GM12892 (cell line): ENCODE results near the gene EDRF1.

Experiments
- DNase-seq: peaks from one replicate; pipeline ENCODE4 v3.0.0; 2011; ENCODE audit not compliant: insufficient read length
- FAIRE-seq: peaks from 2 replicates; lab custom pipeline; 2011; peaks lifted over from hg19 to GRCh38; lab: Jason Lieb, UNC
- POLR2A ChIP-seq: IDR thresholded peaks from 2 replicates; pipeline ENCODE4 v1.6.1; 2011; ENCODE audit warnings: low read depth, low read length, control low read depth
- POLR2AphosphoS5 ChIP-seq: IDR thresholded peaks from 2 replicates; pipeline ENCODE4 v1.6.1; 2011; ENCODE audit warnings: low read depth, low read length, control low read depth
- TAF1 ChIP-seq: IDR thresholded peaks from 2 replicates; pipeline ENCODE4 v1.6.1; 2011; ENCODE audit warnings: low read depth, mild to moderate bottlenecking, control low read depth, low read length, borderline replicate concordance

Gene EDRF1

GRCh38 chr10:125739994-125740679 lies 20.6 kb downstream of the EDRF1 start:
- DNase-seq (no peak), FAIRE-seq (no peak)
- TF ChIP-seq POLR2A, result no peak
- no peak for TF ChIP-seq POLR2AphosphoS5
- TF ChIP-seq TAF1, result no peak

- DNase-seq, result no peak
- no peak for TF ChIP-seq TAF1
- no peak for TF ChIP-seq POLR2AphosphoS5
- no peak for TF ChIP-seq POLR2A
- FAIRE-seq, result no peak
Measured at GRCh38 chr10:125742465-125742864, 23.0 kb downstream of the EDRF1 start.

GRCh38 chr10:125744909-125745308 lies 25.4 kb downstream of the EDRF1 start:
- FAIRE-seq, result no peak
- TF ChIP-seq TAF1 (no peak), POLR2AphosphoS5 (no peak), POLR2A (no peak)

GRCh38 chr10:125747417-125747816 lies 27.9 kb downstream of the EDRF1 start:
- FAIRE-seq (no peak), DNase-seq (no peak)
- no peak for TF ChIP-seq POLR2AphosphoS5
- TF ChIP-seq TAF1, result no peak
- TF ChIP-seq POLR2A, result no peak

More at GRCh38 chr10:125744909-125745308, 25.4 kb downstream of the EDRF1 start:
- DNase-seq, result no peak

- no peak for DNase-seq
- no peak for FAIRE-seq
- no peak for TF ChIP-seq POLR2AphosphoS5
- no peak for TF ChIP-seq TAF1
- TF ChIP-seq POLR2A, result no peak
Measured at GRCh38 chr10:125756196-125756595, 36.7 kb downstream of the EDRF1 start.

- no peak for FAIRE-seq
- TF ChIP-seq TAF1 (no peak), POLR2AphosphoS5 (no peak), POLR2A (no peak)
- no peak for DNase-seq
Measured at GRCh38 chr10:125756853-125757487, 37.5 kb downstream of the EDRF1 start.

GRCh38 chr10:125757742-125758141 lies 38.2 kb downstream of the EDRF1 start:
- DNase-seq, result no peak
- no peak for FAIRE-seq
- TF ChIP-seq POLR2AphosphoS5, result no peak
- TF ChIP-seq TAF1, result no peak
- no peak for TF ChIP-seq POLR2A

- TF ChIP-seq TAF1 (no peak), POLR2AphosphoS5 (no peak), POLR2A (no peak)
- FAIRE-seq (no peak), DNase-seq (no peak)
Measured at GRCh38 chr10:125761961-125762360, 42.5 kb downstream of the EDRF1 start.

- no peak for FAIRE-seq
- no peak for DNase-seq
- TF ChIP-seq TAF1, result no peak
Measured at GRCh38 chr10:125762692-125763648, 43.5 kb downstream of the EDRF1 start.

- DNase-seq (no peak), FAIRE-seq (no peak)
- TF ChIP-seq POLR2A, result no peak
- TF ChIP-seq POLR2AphosphoS5, result no peak
- no peak for TF ChIP-seq TAF1
Measured at GRCh38 chr10:125765835-125766234, 46.3 kb downstream of the EDRF1 start.

- DNase-seq, result no peak
- TF ChIP-seq TAF1, result no peak
- TF ChIP-seq POLR2A, result no peak
- no peak for TF ChIP-seq POLR2AphosphoS5
- FAIRE-seq, result no peak
Measured at GRCh38 chr10:125766511-125766910, 47.0 kb downstream of the EDRF1 start.

- TF ChIP-seq POLR2AphosphoS5 (no peak), TAF1 (no peak), POLR2A (no peak)
- FAIRE-seq, result no peak
- no peak for DNase-seq
Measured at GRCh38 chr10:125768219-125768855, 48.8 kb downstream of the EDRF1 start.
